ENCODE results near the gene USE1. TPM values are rescaled to one million over a fixed set of nuclear protein-coding genes. Genes with fewer than 3 reads are reported as not detected.

The USE1 gene
- total RNA-seq, 2 donors from 2014 or later = 11.5 to 13.7 TPM

DNA sequence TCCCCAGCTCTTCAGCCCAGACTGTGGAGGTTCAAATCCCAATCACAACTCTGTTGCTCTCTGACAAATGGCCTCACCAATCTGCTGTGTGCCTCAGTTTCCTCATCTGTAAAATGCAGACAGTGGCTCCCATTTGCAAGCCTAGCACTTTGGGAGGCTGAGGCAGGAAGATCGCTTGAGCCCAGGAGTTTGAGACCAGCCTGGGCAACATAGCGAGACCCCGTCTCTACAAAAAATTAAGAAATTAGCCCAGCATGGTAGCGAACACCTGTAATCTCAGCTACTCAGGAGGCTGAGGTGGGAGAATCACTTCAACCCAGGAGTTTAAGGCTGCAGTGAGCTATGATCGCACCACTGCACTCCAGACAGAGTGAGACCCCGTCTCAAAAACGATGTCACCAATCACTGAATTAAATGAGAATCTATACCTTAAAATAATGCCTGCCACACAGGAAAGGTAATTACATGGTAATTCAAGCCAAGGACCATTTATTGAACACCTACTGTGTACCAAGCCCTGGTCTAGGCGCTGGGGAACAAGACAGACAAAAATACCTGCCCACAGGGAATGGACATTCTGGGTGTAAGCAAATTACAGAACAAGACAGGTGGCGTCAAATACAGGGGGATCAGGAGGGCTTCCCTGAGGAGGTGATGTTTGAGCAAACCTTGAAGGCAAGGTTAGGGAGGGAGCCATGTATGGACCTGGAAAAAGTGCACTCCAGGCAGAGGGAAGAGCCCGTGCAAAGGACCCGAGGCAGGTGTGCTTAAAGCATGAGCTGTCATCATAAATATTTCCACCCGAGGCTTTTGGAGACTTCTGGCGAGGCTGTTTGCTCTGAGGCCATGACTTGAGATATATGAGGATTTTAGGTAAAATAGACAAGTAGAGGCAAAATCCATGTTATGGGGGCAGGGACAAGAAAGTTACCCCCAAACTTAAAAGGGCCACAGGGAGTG is 22.9 kb downstream of the USE1 start:
- Histone ChIP-seq H3K27me3 (replicated peaks; ENCODE audit: insufficient read depth) (no peaks in the 10 kb centered on the region), H3K27ac (no peak overlapping the region), H3K36me3 (peaks cover 12% of the 10 kb centered on the region), H3K4me1 (ENCODE audit: control insufficient read depth in 1 of 2, low read depth in 2 of 2) (peaks cover 29 to 43% of the 10 kb centered on the region in 2 donors), H3K9me3 (no peaks in the 10 kb centered on the region), H3K4me3 (no peak overlapping the region)
- DNase-seq (ENCODE audit: low spot score) (no peak), ATAC-seq (ENCODE audit: insufficient number of reproducible peaks, low FRiP score, low read depth) (no peak)
- TF ChIP-seq, protein P1, sequence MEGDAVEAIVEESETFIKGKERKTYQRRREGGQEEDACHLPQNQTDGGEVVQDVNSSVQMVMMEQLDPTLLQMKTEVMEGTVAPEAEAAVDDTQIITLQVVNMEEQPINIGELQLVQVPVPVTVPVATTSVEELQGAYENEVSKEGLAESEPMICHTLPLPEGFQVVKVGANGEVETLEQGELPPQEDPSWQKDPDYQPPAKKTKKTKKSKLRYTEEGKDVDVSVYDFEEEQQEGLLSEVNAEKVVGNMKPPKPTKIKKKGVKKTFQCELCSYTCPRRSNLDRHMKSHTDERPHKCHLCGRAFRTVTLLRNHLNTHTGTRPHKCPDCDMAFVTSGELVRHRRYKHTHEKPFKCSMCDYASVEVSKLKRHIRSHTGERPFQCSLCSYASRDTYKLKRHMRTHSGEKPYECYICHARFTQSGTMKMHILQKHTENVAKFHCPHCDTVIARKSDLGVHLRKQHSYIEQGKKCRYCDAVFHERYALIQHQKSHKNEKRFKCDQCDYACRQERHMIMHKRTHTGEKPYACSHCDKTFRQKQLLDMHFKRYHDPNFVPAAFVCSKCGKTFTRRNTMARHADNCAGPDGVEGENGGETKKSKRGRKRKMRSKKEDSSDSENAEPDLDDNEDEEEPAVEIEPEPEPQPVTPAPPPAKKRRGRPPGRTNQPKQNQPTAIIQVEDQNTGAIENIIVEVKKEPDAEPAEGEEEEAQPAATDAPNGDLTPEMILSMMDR (IDR thresholded peaks at IDR 0.05) = no peak

GRCh38 chr19:17240062-17240752 is 25.1 kb downstream of the USE1 start:
- no peaks in the 10 kb centered on the region for H3K27me3 ChIP-seq (replicated peaks; ENCODE audit: insufficient read depth)
- H3K4me3 ChIP-seq = no peak overlapping the region
- H3K4me1 ChIP-seq (ENCODE audit: control insufficient read depth in 1 of 2, low read depth in 2 of 2) = peaks cover 26 to 42% of the 10 kb centered on the region in 2 donors
- peaks cover 6% of the 10 kb centered on the region for H3K36me3 ChIP-seq
- H3K27ac ChIP-seq = peak overlapping the region in 1 of 2 donors; percentile 87
- TF ChIP-seq, protein P1 (IDR thresholded peaks at IDR 0.05) = no peak
- no peak for ATAC-seq (ENCODE audit: insufficient number of reproducible peaks, low FRiP score, low read depth)
- no peaks in the 10 kb centered on the region for H3K9me3 ChIP-seq
- DNase-seq (ENCODE audit: low spot score) = no peak

DNA sequence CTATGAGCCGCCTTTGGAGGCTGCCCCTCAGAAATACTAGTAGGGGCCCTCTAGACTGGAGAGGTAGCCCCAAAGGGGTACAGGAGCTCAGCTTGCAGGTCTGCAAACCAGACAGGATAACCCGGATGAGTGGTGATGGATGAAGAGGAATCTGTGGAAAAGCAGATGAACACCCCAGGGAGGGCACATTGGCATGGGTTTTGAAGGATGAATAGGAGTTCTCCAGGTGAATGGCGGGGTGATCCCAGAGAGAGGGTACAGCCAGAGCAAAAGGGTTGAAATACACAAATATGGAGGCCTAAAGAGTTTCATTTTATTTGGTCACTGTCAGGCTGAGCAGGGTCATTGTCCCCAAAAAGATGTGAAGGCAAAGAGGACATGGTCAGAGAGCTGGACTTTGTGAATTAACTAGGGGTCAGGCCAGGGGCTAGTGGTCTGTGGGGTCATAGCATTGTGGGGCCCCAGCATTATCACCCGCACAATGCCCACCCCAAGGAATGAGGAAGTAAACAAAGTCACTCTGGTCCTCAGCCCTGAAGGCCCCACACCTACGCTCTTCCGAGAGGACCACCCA is 25.8 kb downstream of the USE1 start:
- H3K36me3 ChIP-seq = peaks cover 6% of the 10 kb centered on the region
- peaks cover 25 to 39% of the 10 kb centered on the region in 2 donors for H3K4me1 ChIP-seq (ENCODE audit: control insufficient read depth in 1 of 2, low read depth in 2 of 2)
- TF ChIP-seq, protein P1 (IDR thresholded peaks at IDR 0.05) = no peak
- DNase-seq (ENCODE audit: low spot score) (no peak), ATAC-seq (ENCODE audit: insufficient number of reproducible peaks, low FRiP score, low read depth) (no peak)
- no peaks in the 10 kb centered on the region for H3K27me3 ChIP-seq (replicated peaks; ENCODE audit: insufficient read depth)
- H3K9me3 ChIP-seq = no peaks in the 10 kb centered on the region
- no peak overlapping the region for H3K4me3 ChIP-seq
- H3K27ac ChIP-seq = peak overlapping the region; percentile 75 to 87

DNA sequence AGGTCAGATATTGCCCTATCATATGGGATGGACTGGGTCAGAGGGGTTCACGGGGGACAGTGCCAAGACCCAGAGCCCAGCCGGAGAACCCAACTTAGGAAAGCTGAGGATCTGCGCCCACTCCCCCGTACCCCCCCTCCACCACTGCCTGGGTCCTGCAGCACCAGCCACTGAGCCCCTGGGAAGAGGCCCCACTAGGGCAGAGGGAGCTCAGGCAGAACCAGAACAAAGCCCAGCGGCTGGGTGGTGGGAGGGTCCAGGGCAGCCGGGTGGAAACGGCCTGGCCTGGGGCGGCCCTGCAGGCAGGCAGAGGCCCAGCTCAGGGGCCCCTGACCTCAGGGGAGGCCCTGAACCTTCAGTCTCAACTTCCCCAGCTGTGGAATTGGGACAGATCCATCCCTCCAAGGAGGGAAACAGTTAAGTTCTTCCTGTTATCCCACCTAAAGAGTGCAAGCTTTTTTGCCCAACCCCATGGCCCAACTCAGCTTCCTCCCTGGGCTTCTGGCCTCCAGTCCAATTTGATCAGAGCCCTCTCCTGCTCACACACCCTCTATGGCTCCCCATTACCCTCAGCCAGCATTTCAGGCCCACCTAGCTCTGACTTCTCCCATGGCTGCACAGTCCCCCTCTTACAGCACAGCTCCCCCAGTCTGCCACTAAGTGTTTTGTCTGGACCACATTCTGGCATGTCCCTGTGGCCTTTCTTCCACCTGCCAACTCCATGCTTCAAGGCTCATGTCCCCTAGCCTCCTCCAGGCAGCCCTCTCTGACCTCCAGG is 27.5 kb downstream of the USE1 start:
- DNase-seq (ENCODE audit: low spot score) = no peak
- Histone ChIP-seq H3K4me3 (peak overlapping the region; percentile 84), H3K4me1 (ENCODE audit: control insufficient read depth in 1 of 2, low read depth in 2 of 2) (peaks cover 18 to 40% of the 10 kb centered on the region in 2 donors), H3K27ac (peak overlapping the region; percentile 75 to 87), H3K9me3 (no peaks in the 10 kb centered on the region), H3K36me3 (peaks cover 6% of the 10 kb centered on the region), H3K27me3 (replicated peaks; ENCODE audit: insufficient read depth) (no peaks in the 10 kb centered on the region)
- ATAC-seq (ENCODE audit: insufficient number of reproducible peaks, low FRiP score, low read depth) = no peak
- TF ChIP-seq, protein P1 (IDR thresholded peaks at IDR 0.05) = no peak
